HCT116 (cell line): ENCODE results near the gene ACTN4.

Source experiments
- ATF3 ChIP-seq: IDR thresholded peaks from 2 replicates; pipeline ENCODE4 v1.6.1; 2012
- EGR1 ChIP-seq: IDR thresholded peaks from 2 replicates; pipeline ENCODE4 v1.6.1; 2012; ENCODE audit warnings: low read depth
- EZH2phosphoT487 ChIP-seq: fragments of 200-600 bp; IDR thresholded peaks from 2 replicates; pipeline ENCODE4 v1.6.1; 2018; ENCODE audit warnings: antibody characterized with exemption, borderline replicate concordance
- JUND ChIP-seq: IDR thresholded peaks from 2 replicates; pipeline ENCODE4 v1.6.1; 2012
- MAX ChIP-seq: IDR thresholded peaks from 2 replicates; pipeline ENCODE4 v1.6.1; 2012
- POLR2A ChIP-seq: IDR thresholded peaks from 2 replicates; pipeline ENCODE4 v1.7.0; 2011; ENCODE audit warnings: borderline replicate concordance; ENCODE audit not compliant: insufficient read depth, insufficient read length; ENCODE audit errors: extremely low read depth
- POLR2AphosphoS5 ChIP-seq: IDR thresholded peaks from 2 replicates; pipeline ENCODE4 v1.6.1; 2011; ENCODE audit warnings: mild to moderate bottlenecking, low read depth, low read length, moderate library complexity
- SIN3A ChIP-seq: IDR thresholded peaks from 2 replicates; pipeline ENCODE4 v1.6.1; 2012; ENCODE audit warnings: low read depth
- SRF ChIP-seq: IDR thresholded peaks from 2 replicates; pipeline ENCODE4 v1.6.1; 2012; ENCODE audit warnings: low read depth
- ZFX ChIP-seq: fragments of 450-650 bp; IDR thresholded peaks from 2 replicates; pipeline ENCODE4 v1.6.1; 2017
- TF ChIP-seq, protein P1 (sequence below), 3 experiments: fragments of 200-600 bp in 1 of 3; sonication (generic) in 1 of 3; IDR thresholded peaks in 2 of 3; conservative IDR thresholded peaks in 1 of 3; 2 replicates each; pipeline ENCODE4 v1.5.1; 2012 to 2017; ENCODE audit warnings: low read depth in 2 of 3, low read length in 2 of 3, antibody characterized with exemption in 1 of 3, borderline replicate concordance in 1 of 3, control low read depth in 1 of 3, mild to moderate bottlenecking in 1 of 3, mixed read lengths in 1 of 3, mixed run types in 1 of 3, moderate library complexity in 1 of 3; ENCODE audit not compliant: insufficient read depth in 1 of 3

- TF ChIP-seq EGR1 (no peak), ATF3 (no peak), POLR2A (no peak), JUND (no peak), SRF (no peak), POLR2AphosphoS5 (no peak), EZH2phosphoT487 (no peak), MAX (no peak), SIN3A (no peak), ZFX (no peak)
- TF ChIP-seq, protein P1, sequence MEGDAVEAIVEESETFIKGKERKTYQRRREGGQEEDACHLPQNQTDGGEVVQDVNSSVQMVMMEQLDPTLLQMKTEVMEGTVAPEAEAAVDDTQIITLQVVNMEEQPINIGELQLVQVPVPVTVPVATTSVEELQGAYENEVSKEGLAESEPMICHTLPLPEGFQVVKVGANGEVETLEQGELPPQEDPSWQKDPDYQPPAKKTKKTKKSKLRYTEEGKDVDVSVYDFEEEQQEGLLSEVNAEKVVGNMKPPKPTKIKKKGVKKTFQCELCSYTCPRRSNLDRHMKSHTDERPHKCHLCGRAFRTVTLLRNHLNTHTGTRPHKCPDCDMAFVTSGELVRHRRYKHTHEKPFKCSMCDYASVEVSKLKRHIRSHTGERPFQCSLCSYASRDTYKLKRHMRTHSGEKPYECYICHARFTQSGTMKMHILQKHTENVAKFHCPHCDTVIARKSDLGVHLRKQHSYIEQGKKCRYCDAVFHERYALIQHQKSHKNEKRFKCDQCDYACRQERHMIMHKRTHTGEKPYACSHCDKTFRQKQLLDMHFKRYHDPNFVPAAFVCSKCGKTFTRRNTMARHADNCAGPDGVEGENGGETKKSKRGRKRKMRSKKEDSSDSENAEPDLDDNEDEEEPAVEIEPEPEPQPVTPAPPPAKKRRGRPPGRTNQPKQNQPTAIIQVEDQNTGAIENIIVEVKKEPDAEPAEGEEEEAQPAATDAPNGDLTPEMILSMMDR (IDR thresholded peaks at IDR 0.05 in 2 of 3, conservative IDR thresholded peaks at IDR 0.05 in 1 of 3; ENCODE audit: borderline replicate concordance in 1 of 3, insufficient read depth in 1 of 3, low read depth in 2 of 3, low read length in 2 of 3) = no peak
Observed at GRCh38 chr19:38778733-38779132, 131.3 kb downstream of the ACTN4 start.
